Fibroblast of pulmonary artery (primary cell): Measurements from ENCODE around the gene TEX44.

ENCODE experiments used
- DNase-seq: peaks from one replicate; pipeline ENCODE4 v3.0.0-alpha.2; 2010; ENCODE audit warnings: low read depth
- H3K4me3 ChIP-seq: replicated peaks from 2 replicates; pipeline ENCODE4 v1.5.1; 2011; ENCODE audit warnings: low read depth, mild to moderate bottlenecking, control low read depth, low read length, moderate library complexity
- TF ChIP-seq, protein P1 (sequence below): IDR thresholded peaks from 2 replicates; pipeline ENCODE4 v1.5.1; 2011; ENCODE audit warnings: mild to moderate bottlenecking, control low read depth, low read length, inconsistent platforms; ENCODE audit errors: missing control alignments

The TEX44 gene

DNA sequence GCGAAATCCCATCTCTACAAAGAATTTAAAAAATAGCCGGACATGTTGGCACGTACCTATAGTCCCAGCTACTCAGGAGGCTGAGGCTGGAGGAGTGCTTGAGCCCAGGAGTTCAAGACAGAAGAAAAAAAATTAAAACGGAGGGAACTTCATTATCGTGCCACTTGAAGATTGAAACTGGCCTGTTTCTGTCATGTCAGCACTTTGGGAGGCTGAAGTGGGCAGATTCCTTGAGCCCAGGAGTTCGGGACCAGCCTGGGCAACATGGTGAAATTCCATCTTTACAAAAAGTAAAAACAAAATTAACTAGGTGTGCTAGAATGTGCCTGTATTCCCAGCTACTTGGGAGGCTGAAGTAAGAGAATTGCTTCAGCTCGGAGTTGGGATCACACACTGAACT, 3.0 kb upstream of the TEX44 start:
- TF ChIP-seq, protein P1, sequence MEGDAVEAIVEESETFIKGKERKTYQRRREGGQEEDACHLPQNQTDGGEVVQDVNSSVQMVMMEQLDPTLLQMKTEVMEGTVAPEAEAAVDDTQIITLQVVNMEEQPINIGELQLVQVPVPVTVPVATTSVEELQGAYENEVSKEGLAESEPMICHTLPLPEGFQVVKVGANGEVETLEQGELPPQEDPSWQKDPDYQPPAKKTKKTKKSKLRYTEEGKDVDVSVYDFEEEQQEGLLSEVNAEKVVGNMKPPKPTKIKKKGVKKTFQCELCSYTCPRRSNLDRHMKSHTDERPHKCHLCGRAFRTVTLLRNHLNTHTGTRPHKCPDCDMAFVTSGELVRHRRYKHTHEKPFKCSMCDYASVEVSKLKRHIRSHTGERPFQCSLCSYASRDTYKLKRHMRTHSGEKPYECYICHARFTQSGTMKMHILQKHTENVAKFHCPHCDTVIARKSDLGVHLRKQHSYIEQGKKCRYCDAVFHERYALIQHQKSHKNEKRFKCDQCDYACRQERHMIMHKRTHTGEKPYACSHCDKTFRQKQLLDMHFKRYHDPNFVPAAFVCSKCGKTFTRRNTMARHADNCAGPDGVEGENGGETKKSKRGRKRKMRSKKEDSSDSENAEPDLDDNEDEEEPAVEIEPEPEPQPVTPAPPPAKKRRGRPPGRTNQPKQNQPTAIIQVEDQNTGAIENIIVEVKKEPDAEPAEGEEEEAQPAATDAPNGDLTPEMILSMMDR = no peak
- DNase-seq = no peak
- no peak overlapping the region for H3K4me3 ChIP-seq

DNA sequence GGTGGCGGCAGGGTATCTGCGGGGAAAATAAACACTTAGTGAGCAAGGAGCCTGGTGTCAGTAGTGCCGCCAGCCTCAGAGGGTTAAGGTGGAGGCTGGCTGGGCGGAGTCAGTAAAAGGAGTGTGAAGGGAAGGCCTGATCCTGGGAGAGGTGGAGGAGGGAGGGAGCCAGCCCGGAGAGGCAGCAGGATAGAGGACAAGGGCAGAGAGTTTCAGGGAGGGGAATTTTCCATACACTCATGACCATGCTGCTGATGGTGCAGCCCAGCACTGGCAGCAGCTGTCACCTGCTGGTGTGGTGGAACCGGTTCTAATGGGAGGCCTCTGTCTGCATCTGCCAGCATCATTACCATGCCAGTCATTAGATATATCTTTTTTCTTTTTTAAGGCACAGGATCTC, 2.0 kb upstream of the TEX44 start:
- no peak for DNase-seq
- H3K4me3 ChIP-seq = no peak overlapping the region
- TF ChIP-seq, protein P1 = no peak

DNA sequence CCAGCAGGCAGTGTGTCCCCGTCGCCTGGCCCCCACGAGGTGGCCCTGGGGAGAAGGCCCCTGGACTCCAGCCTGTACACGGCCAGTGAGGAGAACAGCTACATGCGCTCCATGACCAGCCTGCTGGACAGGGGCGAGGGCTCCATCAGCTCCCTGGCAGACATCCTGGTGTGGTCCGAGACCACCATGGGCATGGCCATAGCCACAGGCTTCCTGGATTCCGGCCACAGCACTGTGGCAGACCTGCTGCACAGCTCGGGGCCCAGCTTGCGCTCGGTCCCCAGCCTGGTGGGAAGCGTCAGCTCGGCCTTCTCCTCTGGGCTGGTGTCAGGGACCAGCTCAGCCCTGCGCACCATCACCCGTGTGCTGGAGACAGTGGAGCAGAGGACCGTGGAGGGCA, 1.0 kb downstream of the TEX44 start:
- no peak overlapping the region for H3K4me3 ChIP-seq
- DNase-seq = no peak
- TF ChIP-seq, protein P1 = no peak

DNA sequence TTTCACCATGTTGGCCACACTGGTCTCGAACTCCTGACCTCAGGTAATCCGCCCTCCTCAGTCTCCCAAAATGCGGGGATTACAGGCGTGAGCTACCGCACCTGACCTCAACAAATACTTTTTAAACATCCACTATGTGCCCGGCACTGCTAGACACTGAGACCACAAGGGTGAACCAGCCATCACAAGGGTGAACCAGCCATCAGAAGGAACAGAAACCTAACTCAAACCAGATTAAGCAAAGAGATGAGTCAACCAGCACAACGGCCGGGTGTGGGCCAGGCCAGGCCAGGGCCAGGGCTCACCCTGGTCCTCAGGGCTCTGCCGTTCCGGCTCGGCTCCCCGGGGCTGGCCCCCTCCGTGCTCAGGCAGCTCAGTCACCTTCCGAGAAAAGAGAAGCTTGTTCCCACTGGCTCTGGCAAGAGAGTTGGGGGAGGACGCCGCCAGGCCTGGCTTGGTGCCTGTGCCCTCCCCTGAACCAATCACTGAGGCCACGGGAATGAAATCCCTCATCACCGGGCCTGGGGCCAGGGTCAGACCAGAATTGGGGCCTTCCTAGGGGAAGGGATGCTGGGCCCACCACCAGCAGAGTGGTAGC, 4.4 kb downstream of the TEX44 start:
- no peak overlapping the region for H3K4me3 ChIP-seq
- peak; percentile 62 for DNase-seq
- TF ChIP-seq, protein P1 = no peak

DNA sequence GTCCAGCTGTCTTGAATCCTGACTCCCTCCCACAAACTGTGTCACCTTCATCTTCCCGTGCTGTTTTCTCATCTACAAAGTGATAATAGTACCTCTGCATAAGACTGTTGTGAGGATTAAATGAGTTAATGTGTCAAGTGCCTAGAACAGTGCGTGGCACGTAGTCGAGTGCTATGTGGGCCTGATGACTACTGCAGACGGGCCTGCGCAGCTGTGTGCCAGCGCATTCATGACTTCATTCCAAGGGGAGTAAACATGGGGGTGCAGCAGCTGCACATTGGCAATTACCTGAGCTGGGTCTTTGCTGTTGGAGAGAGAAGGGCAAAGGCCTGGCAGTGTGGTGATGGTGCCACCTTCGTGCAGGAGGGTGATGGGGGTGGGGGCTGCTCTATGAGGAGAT, 5.0 kb downstream of the TEX44 start:
- DNase-seq = no peak
- TF ChIP-seq, protein P1 = no peak
- H3K4me3 ChIP-seq = no peak overlapping the region

DNA sequence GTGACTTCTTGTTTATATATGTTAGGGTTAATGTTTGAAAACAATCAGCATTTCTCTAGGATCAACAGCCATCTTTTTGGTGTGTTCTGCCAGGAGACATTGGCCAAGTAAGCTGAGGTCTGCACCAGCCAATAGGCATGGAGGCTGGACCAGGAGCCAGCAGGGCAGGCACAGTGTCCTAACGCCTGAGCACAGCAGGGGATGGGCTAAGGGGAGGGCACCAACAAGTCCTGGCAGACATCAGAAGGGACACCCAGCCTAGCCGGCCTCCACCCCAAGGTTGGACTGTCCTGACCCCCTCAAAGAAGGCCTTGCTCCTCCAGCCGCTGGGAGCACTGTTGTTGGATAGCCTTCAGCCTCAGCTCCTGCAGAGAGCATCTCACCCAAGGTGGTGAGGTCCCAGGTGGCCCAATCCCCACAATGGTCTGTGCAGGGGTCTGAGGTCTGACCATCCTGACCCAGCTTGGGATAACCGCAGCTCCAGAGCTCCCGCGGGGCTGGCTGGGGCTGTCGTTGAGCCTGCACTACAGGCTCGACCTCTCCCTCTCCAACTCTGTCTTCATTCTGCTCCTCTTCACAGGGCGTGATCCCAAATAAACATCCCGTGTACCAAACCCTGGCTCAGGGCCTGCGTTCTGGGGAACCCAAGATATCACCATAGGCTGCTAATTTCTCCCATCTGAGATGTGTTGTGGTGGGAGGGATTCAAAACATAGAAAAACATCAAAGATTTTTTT, 8.1 kb downstream of the TEX44 start:
- no peak for DNase-seq
- no peak overlapping the region for H3K4me3 ChIP-seq
- TF ChIP-seq, protein P1 = no peak
